NCI-H2081 (cell line): ENCODE results near the gene HSD3B2.

Source experiments
- DNase-seq, 2 experiments: peaks; one replicate each; lab custom pipeline; 2025; lab: John Stamatoyannopoulos, UW

Gene HSD3B2

GRCh38 chr1:119463569-119463968 is 48.6 kb downstream of the HSD3B2 start:
- no peak for DNase-seq

DNA sequence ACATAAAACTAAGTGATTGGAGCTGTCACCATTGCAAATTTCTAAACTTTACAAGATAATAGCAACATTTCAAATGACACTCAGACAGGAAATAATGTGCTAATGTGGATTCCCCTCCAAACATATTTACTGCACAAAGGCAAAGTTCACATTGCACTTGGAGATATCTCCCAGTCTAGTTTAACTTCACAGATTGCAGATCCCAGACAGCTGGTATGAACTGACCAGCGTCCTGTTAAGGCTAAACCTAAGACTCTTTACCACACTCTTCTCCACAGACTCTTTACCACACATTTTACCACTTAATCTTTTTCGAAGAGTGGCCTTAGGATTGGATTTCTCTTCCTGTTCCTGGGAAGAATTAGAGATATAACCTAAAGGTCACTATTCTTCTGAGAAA is 51.5 kb downstream of the HSD3B2 start:
- no peak for DNase-seq

GRCh38 chr1:119467219-119467618 is 52.3 kb downstream of the HSD3B2 start:
- DNase-seq = no peak

- DNase-seq = no peak
Measured at GRCh38 chr1:119467857-119468668, 53.1 kb downstream of the HSD3B2 start.

GRCh38 chr1:119469741-119470140 is 54.8 kb downstream of the HSD3B2 start:
- no peak for DNase-seq

GRCh38 chr1:119470377-119470776 is 55.4 kb downstream of the HSD3B2 start:
- no peak for DNase-seq

DNA sequence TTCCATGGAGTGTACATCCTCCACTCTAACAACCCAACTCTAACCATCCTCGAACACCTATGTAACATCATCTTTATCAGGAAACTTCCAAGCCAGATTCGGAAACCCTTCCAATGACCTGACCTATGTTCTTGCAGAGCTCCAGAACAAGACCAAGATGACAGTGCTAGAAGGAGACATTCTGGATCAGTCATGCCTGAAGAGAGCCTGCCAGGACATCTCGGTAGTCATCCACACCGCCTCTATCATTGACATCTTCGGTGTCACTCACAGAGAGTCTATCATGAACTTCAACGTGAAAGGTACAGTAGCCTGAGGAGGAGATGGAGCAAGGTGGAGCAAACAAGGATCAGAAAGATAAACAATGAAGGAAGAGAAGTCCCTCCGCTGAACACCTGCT is 56.0 kb downstream of the HSD3B2 start:
- no peak for DNase-seq

GRCh38 chr1:119471566-119471965 is 56.6 kb downstream of the HSD3B2 start:
- no peak for DNase-seq

- no peak for DNase-seq
Measured at GRCh38 chr1:119472080-119472818, 57.3 kb downstream of the HSD3B2 start.
